ENCODE measurements around the gene TMEM163.

TMEM163 gene

GRCh38 chr2:134425724-134426496 is 292.9 kb downstream of the TMEM163 start:
- no peak for DNase-seq

DNA sequence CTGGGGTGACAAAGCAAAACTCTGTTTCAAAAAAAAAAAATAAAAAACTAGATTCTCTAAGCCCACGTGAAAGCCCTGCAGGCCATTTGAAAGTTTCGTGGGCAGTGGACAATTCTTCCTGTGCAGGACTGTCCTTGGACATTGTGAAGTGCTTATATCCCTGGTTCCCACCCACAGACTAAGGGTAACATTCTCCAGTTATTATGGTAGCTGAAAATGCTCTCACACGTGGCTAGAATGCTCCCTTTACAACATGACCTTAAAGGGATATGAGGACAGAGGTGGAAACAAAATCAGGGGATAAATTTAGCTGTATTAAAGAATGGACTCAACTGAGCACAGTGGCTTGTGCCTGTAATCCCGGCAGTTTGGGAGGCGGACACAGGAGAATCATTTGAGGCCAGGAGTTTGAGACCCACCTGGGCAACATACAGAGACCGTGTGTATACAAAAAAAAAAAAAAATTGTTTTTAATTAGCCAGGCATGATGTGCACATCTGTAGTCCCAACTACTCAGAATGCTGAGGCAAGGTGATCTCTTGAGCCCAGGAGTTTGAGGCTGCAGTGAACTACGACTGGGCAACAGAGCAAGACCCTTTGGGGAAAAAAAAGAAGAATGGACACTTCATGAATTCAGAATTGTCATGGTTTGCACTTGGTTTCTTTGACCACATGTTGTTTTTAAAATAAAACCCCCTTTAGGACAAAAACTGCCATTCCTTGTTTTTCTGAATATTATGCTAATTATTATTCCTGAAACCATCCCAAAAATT is 297.1 kb downstream of the TMEM163 start:
- DNase-seq, result no peak

DNA sequence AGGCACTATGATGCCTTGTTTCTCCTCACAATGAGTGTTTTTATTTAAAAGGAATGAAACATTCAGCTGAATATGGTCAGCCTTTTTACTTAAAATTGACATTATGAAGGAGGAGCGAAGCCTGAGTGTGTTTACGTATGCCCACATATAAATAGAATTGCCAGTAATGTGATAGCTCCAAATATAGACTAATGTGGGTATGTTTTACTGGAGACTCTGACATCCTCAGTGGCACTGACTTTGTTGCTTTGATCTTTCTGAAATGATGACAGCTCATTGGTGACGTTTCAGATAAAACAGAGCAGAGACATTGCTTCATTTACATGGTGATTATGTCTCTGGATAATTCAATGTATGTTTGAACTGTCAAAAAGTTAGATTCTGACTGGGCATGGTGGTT is 297.9 kb downstream of the TMEM163 start:
- DNase-seq, result no peak

DNA sequence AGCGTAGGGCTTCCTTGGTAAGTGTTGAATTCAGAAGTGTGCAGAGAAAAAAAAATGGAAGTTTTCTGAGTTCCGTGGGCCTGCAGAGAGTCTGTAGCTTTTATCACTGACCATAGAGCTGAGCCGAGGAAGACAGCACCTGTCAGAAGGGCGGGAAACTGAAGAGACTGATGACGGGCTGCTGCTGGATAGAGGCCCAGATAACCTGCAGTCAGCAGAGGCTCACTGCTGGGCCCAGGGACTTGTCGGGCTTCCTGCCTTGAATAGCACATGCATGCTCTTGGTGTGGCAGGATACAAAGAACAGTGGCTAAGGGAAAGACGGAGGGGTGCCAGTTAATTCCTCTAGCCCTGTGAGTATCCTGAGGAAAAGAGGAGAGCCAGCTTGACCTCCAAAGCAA is 298.5 kb downstream of the TMEM163 start:
- DNase-seq, result no peak

- no peak for DNase-seq
Observed at GRCh38 chr2:134417968-134418582, 300.7 kb downstream of the TMEM163 start.

GRCh38 chr2:134416637-134417036 is 302.2 kb downstream of the TMEM163 start:
- DNase-seq, result no peak

GRCh38 chr2:134416018-134416417 is 302.8 kb downstream of the TMEM163 start:
- DNase-seq, result no peak

DNA sequence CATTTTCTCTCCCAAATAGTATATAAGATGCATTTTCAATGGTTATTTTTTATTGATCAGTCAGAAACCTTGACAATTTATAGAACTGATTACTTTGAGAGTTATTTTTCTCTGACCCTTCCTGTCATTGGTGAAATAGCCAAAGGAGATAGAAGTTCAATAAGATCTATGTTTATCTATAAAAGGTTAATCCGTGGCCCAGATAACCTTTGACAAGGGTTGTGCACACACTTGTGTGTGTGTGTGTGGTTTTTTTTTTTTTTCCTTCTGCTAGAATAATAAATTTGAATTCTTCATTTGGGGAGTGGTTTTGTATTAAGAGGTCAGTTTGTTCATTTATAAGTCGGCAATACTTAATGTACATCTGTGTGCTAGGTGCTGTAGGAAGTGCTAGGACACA is 304.9 kb downstream of the TMEM163 start:
- DNase-seq, result no peak

GRCh38 chr2:134413430-134413829 is 305.4 kb downstream of the TMEM163 start:
- DNase-seq, result no peak

- DNase-seq, result no peak
Observed at GRCh38 chr2:134412639-134412999, 306.2 kb downstream of the TMEM163 start.

- DNase-seq, result peak; percentile 14
Observed at GRCh38 chr2:134411828-134412638, 306.8 kb downstream of the TMEM163 start.

DNA sequence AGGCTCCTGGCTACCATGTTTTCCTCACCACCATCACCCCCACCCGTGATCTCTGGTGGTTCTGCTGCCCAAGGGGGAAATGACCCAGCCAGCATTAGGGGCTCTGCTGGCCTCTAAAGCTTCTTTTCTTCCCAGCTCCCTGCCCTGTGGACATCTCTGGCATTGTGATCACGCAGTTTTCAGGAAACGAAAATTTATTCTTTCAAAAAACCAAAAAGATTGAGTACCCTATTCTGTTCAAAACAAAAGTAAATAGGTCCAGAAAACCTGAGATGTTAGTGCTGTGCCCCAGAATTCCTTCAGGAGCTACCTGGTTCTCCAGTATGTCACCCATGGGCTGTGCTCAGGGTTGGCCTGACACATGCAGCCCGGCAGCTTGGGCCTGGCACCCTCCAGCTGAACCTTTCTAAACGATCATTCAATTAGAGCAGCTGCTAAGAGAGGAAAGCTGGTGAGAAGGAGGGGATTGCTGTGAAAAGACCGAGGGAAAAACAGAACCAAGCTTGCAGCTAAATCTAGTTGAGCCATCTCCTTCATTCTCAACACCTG is 307.4 kb downstream of the TMEM163 start:
- no peak for DNase-seq

DNA sequence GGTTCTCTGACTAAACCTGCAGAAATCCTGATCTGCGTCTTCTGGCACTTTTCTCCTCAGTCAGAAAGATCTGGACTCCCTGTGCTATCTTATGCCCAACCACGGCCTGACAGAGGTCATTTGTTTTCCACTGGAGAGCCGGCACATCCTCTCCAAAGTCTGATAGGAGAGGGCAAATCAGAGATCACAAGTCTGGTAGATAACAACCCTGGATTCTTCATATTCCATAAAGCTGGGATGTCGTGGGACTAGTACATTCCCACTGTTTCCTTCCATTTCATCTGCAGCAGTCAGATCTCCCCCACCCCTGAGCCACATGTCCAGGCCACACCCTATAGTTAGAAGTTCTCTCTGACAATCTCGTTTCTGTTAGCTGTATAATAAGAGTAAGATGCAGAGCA is 308.0 kb downstream of the TMEM163 start:
- no peak for DNase-seq

DNA sequence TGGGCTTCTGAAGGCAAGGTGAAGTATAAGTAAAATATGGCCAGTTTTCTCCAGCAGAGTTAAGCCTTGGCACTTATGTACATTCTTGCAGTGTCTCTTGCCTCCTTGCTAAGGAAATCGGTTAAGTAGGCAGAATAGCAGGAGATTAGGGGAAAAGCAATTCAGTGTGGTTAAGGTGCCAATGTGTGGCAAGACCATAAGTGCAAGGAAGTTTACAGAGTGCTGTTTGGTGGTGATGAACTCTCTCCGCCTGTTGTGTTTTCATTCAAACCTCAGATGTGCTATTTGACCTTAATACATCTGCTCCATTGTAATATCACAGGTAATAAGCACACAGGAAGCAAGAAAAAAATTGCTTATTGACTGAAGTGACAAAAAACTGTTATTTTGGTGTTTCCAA is 308.8 kb downstream of the TMEM163 start:
- DNase-seq, result no peak

DNA sequence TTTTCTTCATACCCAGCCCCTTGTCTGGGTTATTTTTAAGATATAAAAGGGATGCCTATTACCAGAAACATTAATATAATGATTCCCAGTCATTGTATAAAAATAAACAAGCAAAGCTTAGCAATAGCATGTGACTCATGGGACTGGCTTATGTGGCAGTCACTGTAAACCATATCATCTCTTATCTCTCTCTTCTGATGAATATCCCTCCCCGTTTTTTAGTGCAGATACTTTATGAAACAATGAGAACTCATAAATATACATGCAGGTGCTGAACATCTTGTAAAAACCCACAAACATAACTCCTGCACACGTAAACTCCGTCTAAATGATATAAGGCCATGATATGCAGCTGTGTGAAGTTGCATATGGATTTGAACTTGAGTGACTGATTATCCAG is 310.0 kb downstream of the TMEM163 start:
- peak; percentile 34 for DNase-seq

DNA sequence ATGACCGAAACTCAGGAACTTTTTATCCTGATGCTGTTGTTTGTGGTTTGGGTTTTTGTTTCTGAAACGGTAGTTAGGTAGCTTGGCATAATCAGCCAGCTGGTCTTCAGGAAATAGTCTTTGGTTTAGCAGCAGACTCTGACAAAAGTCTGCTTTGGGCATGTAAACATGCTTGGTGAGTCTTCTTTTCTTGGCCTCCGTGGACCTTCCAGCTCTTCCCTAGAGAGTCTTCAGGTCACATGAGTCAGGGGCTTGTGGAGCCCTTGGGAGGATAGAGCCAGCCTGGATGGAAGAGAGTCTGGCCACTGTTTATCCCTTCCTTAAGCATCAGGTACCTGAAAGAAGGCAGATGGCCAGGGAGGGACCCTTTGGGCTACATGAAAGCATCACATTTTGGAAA is 310.4 kb downstream of the TMEM163 start:
- peak; percentile 60 for DNase-seq

GRCh38 chr2:134407154-134407890 is 311.5 kb downstream of the TMEM163 start:
- no peak for DNase-seq

DNA sequence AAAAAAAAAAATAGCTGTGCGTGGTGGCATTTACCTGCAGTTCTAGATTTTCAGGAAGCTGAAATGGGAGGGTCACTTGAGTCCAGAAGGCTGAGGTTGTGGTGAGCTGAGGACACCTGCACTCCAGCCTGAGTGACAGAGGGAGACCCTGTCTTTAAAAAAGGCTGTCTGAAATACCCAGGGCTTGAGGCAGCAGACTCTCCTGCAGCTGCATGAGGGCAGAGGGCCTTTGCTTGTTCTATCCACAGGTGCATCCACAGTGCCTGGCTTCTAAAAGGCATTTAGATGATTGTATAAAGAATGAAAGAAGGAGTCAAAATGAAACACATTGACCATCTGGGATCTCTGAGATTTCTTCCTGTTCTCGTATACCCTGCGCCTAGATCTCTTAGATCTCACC is 312.1 kb downstream of the TMEM163 start:
- no peak for DNase-seq

DNA sequence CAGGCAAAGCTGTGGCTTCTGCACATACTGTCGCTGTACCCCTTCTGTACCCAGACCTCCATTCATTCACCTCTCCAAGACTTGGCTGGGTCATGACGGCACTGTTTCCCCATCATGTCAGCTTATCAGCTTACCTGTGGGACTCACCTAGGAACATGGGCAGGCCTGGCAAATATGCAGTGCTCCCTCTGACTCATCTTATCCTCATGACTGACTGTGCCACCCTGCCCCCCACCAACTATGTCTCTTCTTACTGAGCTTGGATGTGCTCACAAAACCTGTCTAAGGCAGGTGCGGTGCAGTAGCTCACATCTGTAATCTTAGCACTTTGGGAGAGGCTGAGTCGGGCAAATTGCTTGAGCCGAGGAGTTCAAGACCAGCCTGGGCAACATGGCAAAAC is 312.5 kb downstream of the TMEM163 start:
- no peak for DNase-seq

Data from T1000 (cell line).